Ishikawa (cell line): ENCODE data around the gene TNFAIP3.

ENCODE experiments used
- CEBPB ChIP-seq: IDR thresholded peaks from 2 replicates; pipeline ENCODE4 v1.6.1; 2012
- CREB1 ChIP-seq: IDR thresholded peaks from 2 replicates; pipeline ENCODE4 v1.6.1; 2012; ENCODE audit warnings: low read depth
- EGR1 ChIP-seq: IDR thresholded peaks from 2 replicates; pipeline ENCODE4 v1.6.1; 2012
- EP300 ChIP-seq: IDR thresholded peaks from 2 replicates; pipeline ENCODE4 v1.6.1; 2012; ENCODE audit warnings: borderline replicate concordance
- FOXM1 ChIP-seq: IDR thresholded peaks from 2 replicates; pipeline ENCODE4 v1.6.1; 2012; ENCODE audit warnings: low read depth, borderline replicate concordance
- MAX ChIP-seq: IDR thresholded peaks from 2 replicates; pipeline ENCODE4 v1.6.1; 2012
- NFIC ChIP-seq: IDR thresholded peaks from 2 replicates; pipeline ENCODE4 v1.6.1; 2012
- RAD21 ChIP-seq: IDR thresholded peaks from 2 replicates; pipeline ENCODE4 v1.6.1; 2012; ENCODE audit warnings: low read depth
- REST ChIP-seq: IDR thresholded peaks from 2 replicates; pipeline ENCODE4 v1.6.1; 2012; ENCODE audit warnings: low read depth, mild to moderate bottlenecking
- TAF1 ChIP-seq: IDR thresholded peaks from 2 replicates; pipeline ENCODE4 v1.6.1; 2012; ENCODE audit warnings: low read depth, mild to moderate bottlenecking
- TCF12 ChIP-seq: IDR thresholded peaks from 2 replicates; pipeline ENCODE4 v1.6.1; 2012; ENCODE audit warnings: low read depth
- TEAD4 ChIP-seq: IDR thresholded peaks from 2 replicates; pipeline ENCODE4 v1.6.1; 2012
- USF1 ChIP-seq: IDR thresholded peaks from 2 replicates; pipeline ENCODE4 v1.6.1; 2012
- YY1 ChIP-seq: IDR thresholded peaks from 2 replicates; pipeline ENCODE4 v1.6.1; 2012; ENCODE audit warnings: low read depth
- ZBTB7A ChIP-seq: IDR thresholded peaks from 2 replicates; pipeline ENCODE4 v1.6.1; 2012; ENCODE audit warnings: low read depth

TNFAIP3 gene

GRCh38 chr6:137827977-137828810 is 38.9 kb upstream of the TNFAIP3 start:
- no peak for TF ChIP-seq MAX
- no peak for TF ChIP-seq RAD21
- TF ChIP-seq CREB1, result no peak
- no peak for TF ChIP-seq USF1
- TF ChIP-seq TCF12, result no peak
- TF ChIP-seq NFIC, result no peak
- no peak for TF ChIP-seq ZBTB7A
- no peak for TF ChIP-seq REST
- no peak for TF ChIP-seq EGR1
- TF ChIP-seq EP300, result no peak
- TF ChIP-seq CEBPB, result no peak
- no peak for TF ChIP-seq YY1
- no peak for TF ChIP-seq TEAD4
- TF ChIP-seq FOXM1, result no peak
- no peak for TF ChIP-seq TAF1

- TF ChIP-seq TCF12, result no peak
- TF ChIP-seq TEAD4, result no peak
- no peak for TF ChIP-seq TAF1
- TF ChIP-seq RAD21, result no peak
- TF ChIP-seq FOXM1, result no peak
- no peak for TF ChIP-seq YY1
- no peak for TF ChIP-seq EP300
- TF ChIP-seq EGR1, result no peak
- no peak for TF ChIP-seq NFIC
- no peak for TF ChIP-seq CEBPB
- TF ChIP-seq MAX, result no peak
- no peak for TF ChIP-seq ZBTB7A
These were observed 37.4 kb upstream of the TNFAIP3 start for GRCh38 chr6:137829641-137830083.

- TF ChIP-seq CEBPB (no peak), EGR1 (no peak), REST (no peak), YY1 (no peak), MAX (no peak), EP300 (no peak), NFIC (no peak)
These were observed 36.5 kb upstream of the TNFAIP3 start for GRCh38 chr6:137830511-137830911.

- TF ChIP-seq TEAD4 (no peak), CREB1 (no peak), TAF1 (no peak), FOXM1 (no peak), NFIC (no peak), YY1 (no peak), USF1 (no peak), MAX (no peak), TCF12 (no peak)
These were observed 34.9 kb upstream of the TNFAIP3 start for GRCh38 chr6:137832110-137832509.

- TF ChIP-seq EGR1 (no peak), YY1 (no peak), CEBPB (no peak), FOXM1 (no peak), RAD21 (no peak), TCF12 (no peak), TAF1 (no peak), MAX (no peak), ZBTB7A (no peak), CREB1 (no peak), USF1 (no peak), TEAD4 (no peak), NFIC (no peak)
These were observed 32.6 kb upstream of the TNFAIP3 start for GRCh38 chr6:137834508-137834907.
